Measurements from ENCODE around the gene OAS1.
A peak's percentile ranks its signal among the peaks of the same experiment; 100 is the strongest.

The OAS1 gene

GRCh38 chr12:112936264-112936663 lies 29.5 kb downstream of the OAS1 start:
- Mint-ChIP-seq H3K27me3 (no peaks in the 10 kb centered on the region), H3K36me3 (peaks cover 0 to 2% of the 10 kb centered on the region in 2 donors), H3K4me3 (no peak overlapping the region), H3K4me1 (peaks cover 19 to 34% of the 10 kb centered on the region in 2 donors), H3K27ac (no peak overlapping the region), H3K9me3 (peaks cover 0 to 3% of the 10 kb centered on the region in 2 donors)
- DNase-seq (no peak), ATAC-seq (replicated peaks) (no peak)

- no peak for DNase-seq
- H3K4me3 Mint-ChIP-seq: peak overlapping the region in 1 of 2 donors; percentile 7
- peaks cover 19 to 34% of the 10 kb centered on the region in 2 donors for H3K4me1 Mint-ChIP-seq
These were observed 30.2 kb downstream of the OAS1 start for GRCh38 chr12:112936927-112937326.

GRCh38 chr12:112937741-112938719 lies 31.3 kb downstream of the OAS1 start, which contains the start of gene OAS3:
OAS3 (plus strand) TSS chr12:112938474; CDS start chr12:112938531, 57 bp downstream.
- peak within 1 kb of the TSS; percentile 56 for H3K27ac Mint-ChIP-seq
- DNase-seq (peak; percentile 55), ATAC-seq (replicated peaks) (peak; percentile 71)
- H3K4me1 Mint-ChIP-seq: peaks cover 19 to 34% of the 10 kb centered on the region in 2 donors
- peak within 1 kb of the TSS; percentile 80 to 96 for H3K4me3 Mint-ChIP-seq
- H3K9me3 Mint-ChIP-seq: peaks cover 0 to 3% of the 10 kb centered on the region in 2 donors
- H3K27me3 Mint-ChIP-seq: no peaks in the 10 kb centered on the region
- no peaks in the 10 kb centered on the region for H3K36me3 Mint-ChIP-seq

More at GRCh38 chr12:112936927-112937326, 30.2 kb downstream of the OAS1 start:
- Mint-ChIP-seq H3K27ac (peak overlapping the region; percentile 32), H3K27me3 (no peaks in the 10 kb centered on the region), H3K9me3 (peaks cover 0 to 3% of the 10 kb centered on the region in 2 donors), H3K36me3 (peaks cover 0 to 2% of the 10 kb centered on the region in 2 donors)
- ATAC-seq (replicated peaks): no peak

GRCh38 chr12:112938751-112939150 lies 32.0 kb downstream of the OAS1 start:
- Mint-ChIP-seq H3K9me3 (peaks cover 0 to 3% of the 10 kb centered on the region in 2 donors), H3K27ac (peak overlapping the region; percentile 38), H3K36me3 (no peaks in the 10 kb centered on the region), H3K4me3 (peak overlapping the region; percentile 80 to 96), H3K4me1 (peaks cover 19 to 34% of the 10 kb centered on the region in 2 donors), H3K27me3 (no peaks in the 10 kb centered on the region)
- ATAC-seq (replicated peaks) (peak in 1 of 2 donors; percentile 5), DNase-seq (no peak)

- Mint-ChIP-seq H3K9me3 (peaks cover 0 to 3% of the 10 kb centered on the region in 2 donors), H3K4me3 (peak overlapping the region; percentile 73 to 79), H3K4me1 (peaks cover 19 to 34% of the 10 kb centered on the region in 2 donors), H3K27me3 (no peaks in the 10 kb centered on the region), H3K27ac (peak overlapping the region; percentile 27), H3K36me3 (peaks cover 8 to 9% of the 10 kb centered on the region in 2 donors)
- ATAC-seq (replicated peaks): peak; percentile 74 to 75
- DNase-seq: peak; percentile 18
These were observed 33.1 kb downstream of the OAS1 start for GRCh38 chr12:112939761-112940381.

GRCh38 chr12:112941528-112942335 lies 35.0 kb downstream of the OAS1 start:
- no peak for DNase-seq
- Mint-ChIP-seq H3K27me3 (no peaks in the 10 kb centered on the region), H3K27ac (no peak overlapping the region), H3K9me3 (no peaks in the 10 kb centered on the region), H3K4me1 (peaks cover 19 to 34% of the 10 kb centered on the region in 2 donors), H3K4me3 (no peak overlapping the region), H3K36me3 (peaks cover 13 to 21% of the 10 kb centered on the region in 2 donors)
- ATAC-seq (replicated peaks): no peak

GRCh38 chr12:112942572-112942971 lies 35.8 kb downstream of the OAS1 start:
- DNase-seq: no peak
- no peak for ATAC-seq (replicated peaks)
- Mint-ChIP-seq H3K36me3 (peaks cover 19 to 29% of the 10 kb centered on the region in 2 donors), H3K9me3 (no peaks in the 10 kb centered on the region), H3K4me3 (no peak overlapping the region), H3K27ac (no peak overlapping the region), H3K4me1 (peaks cover 16 to 28% of the 10 kb centered on the region in 2 donors), H3K27me3 (no peaks in the 10 kb centered on the region)

- DNase-seq (no peak), ATAC-seq (replicated peaks) (no peak)
- H3K36me3 Mint-ChIP-seq: peaks cover 21 to 42% of the 10 kb centered on the region in 2 donors
- H3K4me1 Mint-ChIP-seq: peaks cover 10 to 13% of the 10 kb centered on the region in 2 donors
- H3K27ac Mint-ChIP-seq: no peak overlapping the region
- H3K4me3 Mint-ChIP-seq: no peak overlapping the region
- no peaks in the 10 kb centered on the region for H3K9me3 Mint-ChIP-seq
- H3K27me3 Mint-ChIP-seq: no peaks in the 10 kb centered on the region
These were observed 37.4 kb downstream of the OAS1 start for GRCh38 chr12:112944024-112944690.

- peaks cover 21 to 51% of the 10 kb centered on the region in 2 donors for H3K36me3 Mint-ChIP-seq
- no peak overlapping the region for H3K27ac Mint-ChIP-seq
- H3K4me3 Mint-ChIP-seq: no peak overlapping the region
- no peak for DNase-seq
- ATAC-seq (replicated peaks): no peak
- no peaks in the 10 kb centered on the region for H3K4me1 Mint-ChIP-seq
- H3K9me3 Mint-ChIP-seq: no peaks in the 10 kb centered on the region
- H3K27me3 Mint-ChIP-seq: no peaks in the 10 kb centered on the region
These were observed 38.8 kb downstream of the OAS1 start for GRCh38 chr12:112945515-112945914.

GRCh38 chr12:112946236-112947000 lies 39.7 kb downstream of the OAS1 start:
- Mint-ChIP-seq H3K27ac (no peak overlapping the region), H3K4me1 (no peaks in the 10 kb centered on the region), H3K27me3 (no peaks in the 10 kb centered on the region), H3K4me3 (no peak overlapping the region), H3K36me3 (peaks cover 23 to 53% of the 10 kb centered on the region in 2 donors), H3K9me3 (no peaks in the 10 kb centered on the region)
- no peak for DNase-seq
- ATAC-seq (replicated peaks): no peak

GRCh38 chr12:112947314-112947713 lies 40.6 kb downstream of the OAS1 start:
- H3K4me3 Mint-ChIP-seq: no peak overlapping the region
- H3K9me3 Mint-ChIP-seq: peaks cover 0 to 2% of the 10 kb centered on the region in 2 donors
- H3K4me1 Mint-ChIP-seq: no peaks in the 10 kb centered on the region
- no peak overlapping the region for H3K27ac Mint-ChIP-seq
- DNase-seq (no peak), ATAC-seq (replicated peaks) (no peak)
- no peaks in the 10 kb centered on the region for H3K27me3 Mint-ChIP-seq
- H3K36me3 Mint-ChIP-seq: peaks cover 24 to 59% of the 10 kb centered on the region in 2 donors

- Mint-ChIP-seq H3K27me3 (no peaks in the 10 kb centered on the region), H3K27ac (no peak overlapping the region), H3K9me3 (peaks cover 3 to 6% of the 10 kb centered on the region in 2 donors), H3K4me3 (no peak overlapping the region), H3K36me3 (peaks cover 28 to 63% of the 10 kb centered on the region in 2 donors), H3K4me1 (no peaks in the 10 kb centered on the region)
- ATAC-seq (replicated peaks) (no peak), DNase-seq (no peak)
These were observed 41.0 kb downstream of the OAS1 start for GRCh38 chr12:112947761-112948160.

GRCh38 chr12:112948806-112949205 lies 42.0 kb downstream of the OAS1 start:
- Mint-ChIP-seq H3K27me3 (no peaks in the 10 kb centered on the region), H3K27ac (no peak overlapping the region), H3K4me1 (no peaks in the 10 kb centered on the region), H3K9me3 (peaks cover 4 to 7% of the 10 kb centered on the region in 2 donors), H3K36me3 (peaks cover 30 to 68% of the 10 kb centered on the region in 2 donors), H3K4me3 (no peak overlapping the region)
- DNase-seq: no peak
- ATAC-seq (replicated peaks): no peak

Data from stimulated activated naive B cell treated with anti-CD40 and anti-IgM and Interleukin-4, amounts not matched to agents 10 μg/mL and 1 μg/mL and 100 μg/mL, for 72 hours (primary cell).